ENCODE results near the gene LSR. TPM values are rescaled to one million over a fixed set of nuclear protein-coding genes. Genes with fewer than 3 reads are reported as not detected.
"Not testable (repeated sequence)": the region's sequence is repeated elsewhere in the genome, so short reads cannot be mapped to it uniquely, and the experiment has no call there.

Gene LSR
- total RNA-seq, 1 donor from 2014 or later = 0.99 TPM

GRCh38 chr19:35236638-35237400 lies 12.0 kb upstream of the LSR start:
- H3K9me3 Mint-ChIP-seq (ENCODE audit: low read depth) = peaks cover 23% of the 10 kb centered on the region
- no peak for DNase-seq (ENCODE audit: low spot score)
- no peaks in the 10 kb centered on the region for H3K4me1 Mint-ChIP-seq (ENCODE audit: low read depth)
- no peak overlapping the region for H3K27ac Mint-ChIP-seq (ENCODE audit: unreplicated experiment)
- H3K27me3 Mint-ChIP-seq (ENCODE audit: low read depth) = peaks cover 35% of the 10 kb centered on the region
- H3K4me3 Mint-ChIP-seq (ENCODE audit: unreplicated experiment) = no peak overlapping the region
- H3K36me3 Mint-ChIP-seq (ENCODE audit: low read depth) = peaks cover 10% of the 10 kb centered on the region
- TF ChIP-seq, protein P1, sequence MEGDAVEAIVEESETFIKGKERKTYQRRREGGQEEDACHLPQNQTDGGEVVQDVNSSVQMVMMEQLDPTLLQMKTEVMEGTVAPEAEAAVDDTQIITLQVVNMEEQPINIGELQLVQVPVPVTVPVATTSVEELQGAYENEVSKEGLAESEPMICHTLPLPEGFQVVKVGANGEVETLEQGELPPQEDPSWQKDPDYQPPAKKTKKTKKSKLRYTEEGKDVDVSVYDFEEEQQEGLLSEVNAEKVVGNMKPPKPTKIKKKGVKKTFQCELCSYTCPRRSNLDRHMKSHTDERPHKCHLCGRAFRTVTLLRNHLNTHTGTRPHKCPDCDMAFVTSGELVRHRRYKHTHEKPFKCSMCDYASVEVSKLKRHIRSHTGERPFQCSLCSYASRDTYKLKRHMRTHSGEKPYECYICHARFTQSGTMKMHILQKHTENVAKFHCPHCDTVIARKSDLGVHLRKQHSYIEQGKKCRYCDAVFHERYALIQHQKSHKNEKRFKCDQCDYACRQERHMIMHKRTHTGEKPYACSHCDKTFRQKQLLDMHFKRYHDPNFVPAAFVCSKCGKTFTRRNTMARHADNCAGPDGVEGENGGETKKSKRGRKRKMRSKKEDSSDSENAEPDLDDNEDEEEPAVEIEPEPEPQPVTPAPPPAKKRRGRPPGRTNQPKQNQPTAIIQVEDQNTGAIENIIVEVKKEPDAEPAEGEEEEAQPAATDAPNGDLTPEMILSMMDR (IDR thresholded peaks at IDR 0.05) = no peak

DNA sequence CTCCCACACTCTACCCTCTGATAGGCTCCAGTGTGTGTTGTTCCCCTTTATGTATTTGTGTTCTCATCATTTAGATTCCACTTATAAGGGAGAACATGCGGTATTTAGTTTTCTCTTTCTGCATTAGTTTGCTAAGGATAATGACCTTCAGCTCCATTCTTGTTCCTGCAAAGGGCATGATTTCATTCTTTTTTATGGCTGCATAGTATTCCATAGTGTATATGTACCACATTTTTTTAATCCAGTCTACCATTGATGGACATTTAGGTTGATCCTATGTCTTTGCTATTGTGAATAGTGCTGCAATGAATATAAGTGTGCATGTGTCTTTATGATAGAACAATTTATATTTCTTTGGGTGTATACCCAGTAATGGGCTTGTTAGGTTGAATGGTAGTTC lies 9.2 kb upstream of the LSR start:
- Mint-ChIP-seq H3K36me3 (ENCODE audit: low read depth) (peaks cover 10% of the 10 kb centered on the region), H3K9me3 (ENCODE audit: low read depth) (peaks cover 36% of the 10 kb centered on the region), H3K27me3 (ENCODE audit: low read depth) (peaks cover 41% of the 10 kb centered on the region)
- not testable (repeated sequence) for DNase-seq (ENCODE audit: low spot score); H3K27ac Mint-ChIP-seq (ENCODE audit: unreplicated experiment); H3K4me1 Mint-ChIP-seq (ENCODE audit: low read depth); H3K4me3 Mint-ChIP-seq (ENCODE audit: unreplicated experiment)

DNA sequence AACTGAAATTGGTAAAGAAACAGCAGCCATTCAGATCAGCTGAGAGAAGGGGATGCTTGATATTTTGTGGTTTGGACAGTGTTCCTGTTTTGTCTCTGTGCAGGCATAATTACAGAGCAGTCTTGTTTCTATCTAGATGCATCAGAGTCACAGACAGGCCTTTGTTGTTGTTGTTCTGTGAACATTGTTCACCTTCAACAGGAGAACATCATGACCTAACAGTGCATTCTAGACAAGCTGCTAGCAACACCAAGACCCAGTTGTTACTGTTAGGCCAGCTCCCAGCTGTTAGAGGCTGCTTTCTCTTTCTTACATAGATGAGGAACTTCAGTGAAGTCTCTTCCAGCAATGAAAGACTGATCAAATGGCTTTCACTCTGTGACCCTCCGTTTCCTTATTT lies 8.5 kb upstream of the LSR start:
- no peak overlapping the region for H3K27ac Mint-ChIP-seq (ENCODE audit: unreplicated experiment)
- TF ChIP-seq, protein P1 (IDR thresholded peaks at IDR 0.05) = no peak
- H3K4me3 Mint-ChIP-seq (ENCODE audit: unreplicated experiment) = no peak overlapping the region
- H3K36me3 Mint-ChIP-seq (ENCODE audit: low read depth) = peaks cover 9% of the 10 kb centered on the region
- H3K4me1 Mint-ChIP-seq (ENCODE audit: low read depth) = no peaks in the 10 kb centered on the region
- peaks cover 38% of the 10 kb centered on the region for H3K9me3 Mint-ChIP-seq (ENCODE audit: low read depth)
- no peak for DNase-seq (ENCODE audit: low spot score)
- peaks cover 44% of the 10 kb centered on the region for H3K27me3 Mint-ChIP-seq (ENCODE audit: low read depth)

GRCh38 chr19:35241417-35241816 lies 7.4 kb upstream of the LSR start:
- Mint-ChIP-seq H3K36me3 (ENCODE audit: low read depth) (peaks cover 9% of the 10 kb centered on the region), H3K4me1 (ENCODE audit: low read depth) (no peaks in the 10 kb centered on the region), H3K9me3 (ENCODE audit: low read depth) (peaks cover 44% of the 10 kb centered on the region), H3K4me3 (ENCODE audit: unreplicated experiment) (no peak overlapping the region), H3K27ac (ENCODE audit: unreplicated experiment) (no peak overlapping the region), H3K27me3 (ENCODE audit: low read depth) (peaks cover 49% of the 10 kb centered on the region)
- no peak for DNase-seq (ENCODE audit: low spot score)
- TF ChIP-seq, protein P1 (IDR thresholded peaks at IDR 0.05) = no peak

DNA sequence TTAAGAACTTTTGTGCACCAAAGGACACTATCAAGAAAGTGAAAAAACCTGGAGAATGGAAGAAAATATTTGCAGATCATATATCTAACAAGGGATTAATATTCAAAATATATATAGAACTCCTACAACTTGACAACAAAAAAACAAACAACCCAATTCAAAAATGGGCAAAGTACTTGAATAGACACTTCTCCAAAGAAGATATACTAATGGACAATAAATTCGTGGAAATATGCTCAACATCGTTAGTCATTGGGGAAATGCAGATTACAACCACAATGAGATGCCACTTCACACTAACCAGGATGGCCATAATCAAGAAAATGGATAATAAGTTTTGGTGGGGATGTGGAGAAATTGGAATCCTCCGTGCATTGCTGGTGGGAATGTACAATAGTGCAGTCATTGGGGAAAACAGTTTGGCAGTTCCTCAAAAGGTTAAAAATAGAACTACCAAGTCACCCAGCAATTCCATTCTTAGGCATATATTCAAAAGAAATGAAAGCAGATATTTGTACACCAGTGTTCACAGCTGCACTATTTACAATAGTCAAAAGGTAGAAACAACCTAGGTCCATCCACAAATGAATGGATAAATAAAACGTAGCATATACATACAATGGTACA lies 2.2 kb upstream of the LSR start:
- peaks cover 28% of the 10 kb centered on the region for H3K9me3 Mint-ChIP-seq (ENCODE audit: low read depth)
- DNase-seq (ENCODE audit: low spot score) = no peak
- no peak overlapping the region for H3K27ac Mint-ChIP-seq (ENCODE audit: unreplicated experiment)
- TF ChIP-seq, protein P1 (IDR thresholded peaks at IDR 0.05) = no peak
- peaks cover 10% of the 10 kb centered on the region for H3K4me1 Mint-ChIP-seq (ENCODE audit: low read depth)
- H3K36me3 Mint-ChIP-seq (ENCODE audit: low read depth) = peaks cover 3% of the 10 kb centered on the region
- H3K4me3 Mint-ChIP-seq (ENCODE audit: unreplicated experiment) = no peak overlapping the region
- peaks cover 72% of the 10 kb centered on the region for H3K27me3 Mint-ChIP-seq (ENCODE audit: low read depth)
